ENCODE data around the gene SHPK.

SHPK gene

GRCh38 chr17:3590768-3591167 is 45.3 kb downstream of the SHPK start:
- no peaks in the 10 kb centered on the region for H3K27me3 ChIP-seq (ENCODE audit: control insufficient read depth in 3 of 3, insufficient read depth in 3 of 3, low read depth in 1 of 3, low read length in 3 of 3)
- H3K4me2 ChIP-seq (ENCODE audit: insufficient read depth, low read length, poor library complexity, severe bottlenecking): no peak overlapping the region
- H2BK12ac ChIP-seq (ENCODE audit: low read length): no peak overlapping the region
- no peak overlapping the region for H2AK5ac ChIP-seq (ENCODE audit: low read depth, low read length)
- no peak overlapping the region for H3K4me3 ChIP-seq (ENCODE audit: low read length in 2 of 2)
- H3K14ac ChIP-seq (ENCODE audit: low read length): no peak overlapping the region
- H3K4ac ChIP-seq (ENCODE audit: low read length): no peak overlapping the region
- peak overlapping the region; percentile 44 for H3K9ac ChIP-seq (ENCODE audit: low read depth, low read length, poor library complexity)
- H2BK120ac ChIP-seq (ENCODE audit: low read depth, low read length): no peak overlapping the region
- no peak overlapping the region for H3K27ac ChIP-seq (replicated peaks; ENCODE audit: low read length)
- H4K91ac ChIP-seq (ENCODE audit: low read depth, low read length, poor library complexity): no peak overlapping the region
- peak overlapping the region; percentile 66 for H2BK5ac ChIP-seq (ENCODE audit: low read length)
- no peak for DNase-seq (ENCODE audit: low spot score)
- H3K18ac ChIP-seq (ENCODE audit: low read length): no peak overlapping the region
- no peaks in the 10 kb centered on the region for H3K79me1 ChIP-seq (ENCODE audit: low read depth, low read length)
- H2BK15ac ChIP-seq (ENCODE audit: low read length): no peak overlapping the region
- H3K36me3 ChIP-seq (replicated peaks in 1 of 2; ENCODE audit: control insufficient read depth in 2 of 2, insufficient read depth in 2 of 2, low read length in 2 of 2): peaks cover 7 to 54% of the 10 kb centered on the region in 2 donors
- no peaks in the 10 kb centered on the region for H3K9me3 ChIP-seq (replicated peaks in 1 of 2; ENCODE audit: control insufficient read depth in 2 of 2, insufficient read depth in 1 of 2, low read depth in 1 of 2, low read length in 2 of 2)
- no peak overlapping the region for H2AFZ ChIP-seq (ENCODE audit: low read length)
- H3K4me1 ChIP-seq (ENCODE audit: control insufficient read depth in 2 of 2, insufficient read depth in 1 of 2, low read depth in 1 of 2, low read length in 2 of 2): no peaks in the 10 kb centered on the region
- no CpG with 5 or more reads among the region's 15 CpGs for WGBS, 2 donors (ENCODE audit: extremely low coverage in 2 of 2, insufficient read length in 2 of 2, insufficient replicate concordance in 1 of 2)
- peak overlapping the region; percentile 17 for H4K8ac ChIP-seq (ENCODE audit: low read depth, low read length)
- H3K23ac ChIP-seq (ENCODE audit: low read depth, low read length, poor library complexity): peak overlapping the region; percentile 55

DNA sequence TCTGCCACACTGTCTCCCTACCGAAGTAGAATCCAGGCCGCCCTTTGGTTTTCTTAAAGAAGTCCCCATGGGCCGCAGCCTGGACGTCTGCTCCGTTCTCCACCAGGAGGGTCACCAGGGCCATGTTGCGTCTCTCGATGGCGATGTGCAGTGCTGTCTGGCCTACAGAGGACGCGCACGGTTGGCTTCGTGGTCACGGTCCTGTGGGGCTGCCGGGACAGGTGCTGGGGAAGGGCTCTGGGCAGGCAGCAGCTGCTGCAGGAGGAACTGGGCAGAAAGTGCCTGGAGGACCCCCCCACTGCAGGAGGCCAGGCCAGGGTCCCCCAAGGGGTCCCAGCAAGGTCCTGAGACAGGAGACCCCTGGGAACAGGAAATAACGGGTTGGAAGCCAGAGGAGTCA is 45.8 kb downstream of the SHPK start:
- Histone ChIP-seq H3K79me1 (ENCODE audit: low read depth, low read length) (no peaks in the 10 kb centered on the region), H3K27me3 (ENCODE audit: control insufficient read depth in 3 of 3, insufficient read depth in 3 of 3, low read depth in 1 of 3, low read length in 3 of 3) (no peaks in the 10 kb centered on the region), H2BK12ac (ENCODE audit: low read length) (no peak overlapping the region), H3K9me3 (replicated peaks in 1 of 2; ENCODE audit: control insufficient read depth in 2 of 2, insufficient read depth in 1 of 2, low read depth in 1 of 2, low read length in 2 of 2) (no peaks in the 10 kb centered on the region), H3K14ac (ENCODE audit: low read length) (no peak overlapping the region), H3K4me2 (ENCODE audit: insufficient read depth, low read length, poor library complexity, severe bottlenecking) (no peak overlapping the region), H3K4me1 (ENCODE audit: control insufficient read depth in 2 of 2, insufficient read depth in 1 of 2, low read depth in 1 of 2, low read length in 2 of 2) (no peaks in the 10 kb centered on the region), H3K23ac (ENCODE audit: low read depth, low read length, poor library complexity) (peak overlapping the region; percentile 55), H3K9ac (ENCODE audit: low read depth, low read length, poor library complexity) (no peak overlapping the region), H3K36me3 (replicated peaks in 1 of 2; ENCODE audit: control insufficient read depth in 2 of 2, insufficient read depth in 2 of 2, low read length in 2 of 2) (peaks cover 9 to 59% of the 10 kb centered on the region in 2 donors), H2AK5ac (ENCODE audit: low read depth, low read length) (no peak overlapping the region), H3K27ac (replicated peaks; ENCODE audit: low read length) (no peak overlapping the region), H2BK15ac (ENCODE audit: low read length) (no peak overlapping the region), H3K4ac (ENCODE audit: low read length) (no peak overlapping the region), H3K4me3 (ENCODE audit: low read length in 2 of 2) (peak overlapping the region in 1 of 2 donors; percentile 25), H2AFZ (ENCODE audit: low read length) (no peak overlapping the region), H2BK5ac (ENCODE audit: low read length) (peak overlapping the region; percentile 66), H3K18ac (ENCODE audit: low read length) (no peak overlapping the region), H4K8ac (ENCODE audit: low read depth, low read length) (no peak overlapping the region), H2BK120ac (ENCODE audit: low read depth, low read length) (no peak overlapping the region), H4K91ac (ENCODE audit: low read depth, low read length, poor library complexity) (no peak overlapping the region)
- no CpG with 5 or more reads among the region's 15 CpGs for WGBS, 2 donors (ENCODE audit: extremely low coverage in 2 of 2, insufficient read length in 2 of 2, insufficient replicate concordance in 1 of 2)
- no peak for DNase-seq (ENCODE audit: low spot score)

DNA sequence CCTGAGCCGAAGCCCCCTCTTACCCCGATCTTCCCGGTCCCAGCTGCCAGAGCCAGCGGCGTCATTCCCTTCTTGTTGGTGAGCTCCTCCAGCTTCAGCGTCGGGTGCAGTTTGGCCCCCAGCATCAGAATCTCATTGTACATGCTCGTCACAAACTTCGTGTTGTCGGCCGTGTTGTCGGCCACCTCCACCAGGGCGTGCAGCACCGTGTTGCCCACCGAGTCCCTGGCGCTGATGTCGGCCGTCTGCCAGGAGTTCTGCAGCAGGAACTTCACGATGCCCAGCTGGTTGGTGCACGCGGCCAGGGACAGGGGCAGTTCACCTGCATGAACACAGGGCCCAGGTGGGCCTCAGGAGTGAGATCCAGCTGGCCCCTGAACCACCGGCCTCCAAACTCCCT is 46.3 kb downstream of the SHPK start:
- Histone ChIP-seq H3K23ac (ENCODE audit: low read depth, low read length, poor library complexity) (peak overlapping the region; percentile 17), H3K36me3 (replicated peaks in 1 of 2; ENCODE audit: control insufficient read depth in 2 of 2, insufficient read depth in 2 of 2, low read length in 2 of 2) (peaks cover 9 to 60% of the 10 kb centered on the region in 2 donors), H2BK15ac (ENCODE audit: low read length) (no peak overlapping the region), H2BK5ac (ENCODE audit: low read length) (peak overlapping the region; percentile 53), H4K8ac (ENCODE audit: low read depth, low read length) (no peak overlapping the region), H3K9ac (ENCODE audit: low read depth, low read length, poor library complexity) (peak overlapping the region; percentile 44), H2BK120ac (ENCODE audit: low read depth, low read length) (no peak overlapping the region), H2AFZ (ENCODE audit: low read length) (no peak overlapping the region), H3K4me2 (ENCODE audit: insufficient read depth, low read length, poor library complexity, severe bottlenecking) (no peak overlapping the region), H3K9me3 (replicated peaks in 1 of 2; ENCODE audit: control insufficient read depth in 2 of 2, insufficient read depth in 1 of 2, low read depth in 1 of 2, low read length in 2 of 2) (no peaks in the 10 kb centered on the region), H3K27ac (replicated peaks; ENCODE audit: low read length) (no peak overlapping the region), H3K4ac (ENCODE audit: low read length) (no peak overlapping the region), H3K4me1 (ENCODE audit: control insufficient read depth in 2 of 2, insufficient read depth in 1 of 2, low read depth in 1 of 2, low read length in 2 of 2) (no peaks in the 10 kb centered on the region), H3K4me3 (ENCODE audit: low read length in 2 of 2) (no peak overlapping the region), H3K27me3 (ENCODE audit: control insufficient read depth in 3 of 3, insufficient read depth in 3 of 3, low read depth in 1 of 3, low read length in 3 of 3) (no peaks in the 10 kb centered on the region), H3K18ac (ENCODE audit: low read length) (no peak overlapping the region), H2AK5ac (ENCODE audit: low read depth, low read length) (no peak overlapping the region), H4K91ac (ENCODE audit: low read depth, low read length, poor library complexity) (no peak overlapping the region), H3K79me1 (ENCODE audit: low read depth, low read length) (no peaks in the 10 kb centered on the region), H2BK12ac (ENCODE audit: low read length) (no peak overlapping the region), H3K14ac (ENCODE audit: low read length) (no peak overlapping the region)
- DNase-seq (ENCODE audit: low spot score): no peak
- no CpG with 5 or more reads among the region's 22 CpGs for WGBS, 2 donors (ENCODE audit: extremely low coverage in 2 of 2, insufficient read length in 2 of 2, insufficient replicate concordance in 1 of 2)

DNA sequence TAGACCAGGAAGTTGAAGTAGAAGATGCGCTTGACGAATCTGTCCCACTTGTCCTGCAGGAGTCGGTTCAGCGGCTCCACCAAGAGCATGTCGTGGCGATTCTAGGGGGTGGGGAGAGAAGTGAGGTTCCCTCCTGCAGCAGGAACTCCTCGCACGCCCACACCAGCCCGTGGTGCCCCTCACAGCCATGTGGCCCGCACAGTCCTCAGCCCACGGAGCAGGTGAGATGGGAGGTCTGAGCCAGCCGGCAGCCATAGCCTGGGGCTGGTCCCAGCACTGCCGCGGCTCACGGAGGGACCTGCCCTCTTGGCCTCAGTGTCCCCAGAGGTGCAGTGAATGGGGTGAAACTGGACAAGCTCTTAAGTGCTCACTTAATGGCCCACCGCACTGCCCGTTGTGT is 50.2 kb downstream of the SHPK start:
- no peaks in the 10 kb centered on the region for H3K9me3 ChIP-seq (replicated peaks in 1 of 2; ENCODE audit: control insufficient read depth in 2 of 2, insufficient read depth in 1 of 2, low read depth in 1 of 2, low read length in 2 of 2)
- H3K14ac ChIP-seq (ENCODE audit: low read length): no peak overlapping the region
- no peak overlapping the region for H3K27ac ChIP-seq (replicated peaks; ENCODE audit: low read length)
- no peaks in the 10 kb centered on the region for H3K79me1 ChIP-seq (ENCODE audit: low read depth, low read length)
- no peak overlapping the region for H2BK120ac ChIP-seq (ENCODE audit: low read depth, low read length)
- no peak overlapping the region for H4K91ac ChIP-seq (ENCODE audit: low read depth, low read length, poor library complexity)
- peaks cover 14 to 63% of the 10 kb centered on the region in 2 donors for H3K36me3 ChIP-seq (replicated peaks in 1 of 2; ENCODE audit: control insufficient read depth in 2 of 2, insufficient read depth in 2 of 2, low read length in 2 of 2)
- H2BK12ac ChIP-seq (ENCODE audit: low read length): no peak overlapping the region
- no peak overlapping the region for H3K4ac ChIP-seq (ENCODE audit: low read length)
- H3K18ac ChIP-seq (ENCODE audit: low read length): no peak overlapping the region
- no peaks in the 10 kb centered on the region for H3K4me1 ChIP-seq (ENCODE audit: control insufficient read depth in 2 of 2, insufficient read depth in 1 of 2, low read depth in 1 of 2, low read length in 2 of 2)
- no peak overlapping the region for H2BK15ac ChIP-seq (ENCODE audit: low read length)
- no peak for DNase-seq (ENCODE audit: low spot score)
- no peak overlapping the region for H3K9ac ChIP-seq (ENCODE audit: low read depth, low read length, poor library complexity)
- H4K8ac ChIP-seq (ENCODE audit: low read depth, low read length): no peak overlapping the region
- WGBS, 2 donors (ENCODE audit: extremely low coverage in 2 of 2, insufficient read length in 2 of 2, insufficient replicate concordance in 1 of 2): no CpG with 5 or more reads among the region's 17 CpGs
- no peak overlapping the region for H2AK5ac ChIP-seq (ENCODE audit: low read depth, low read length)
- peak overlapping the region; percentile 25 for H3K23ac ChIP-seq (ENCODE audit: low read depth, low read length, poor library complexity)
- H3K27me3 ChIP-seq (ENCODE audit: control insufficient read depth in 3 of 3, insufficient read depth in 3 of 3, low read depth in 1 of 3, low read length in 3 of 3): no peaks in the 10 kb centered on the region
- H2BK5ac ChIP-seq (ENCODE audit: low read length): no peak overlapping the region
- H2AFZ ChIP-seq (ENCODE audit: low read length): no peak overlapping the region
- H3K4me3 ChIP-seq (ENCODE audit: low read length in 2 of 2): no peak overlapping the region
- no peak overlapping the region for H3K4me2 ChIP-seq (ENCODE audit: insufficient read depth, low read length, poor library complexity, severe bottlenecking)

Measured in neuronal stem cell (in vitro differentiated cells).